ENCODE results near the gene PPP1R15B.
"Not testable (repeated sequence)": the region's sequence is repeated elsewhere in the genome, so short reads cannot be mapped to it uniquely, and the experiment has no call there.

Gene PPP1R15B

GRCh38 chr1:204429746-204430145, 18.1 kb upstream of the PPP1R15B start:
- peaks cover 80% of the 10 kb centered on the region for H3K36me3 ChIP-seq (ENCODE audit: insufficient read depth, low read length)
- peaks cover 13% of the 10 kb centered on the region for H3K4me1 ChIP-seq (ENCODE audit: insufficient read depth, low read length)
- no peaks in the 10 kb centered on the region for H3K9me3 ChIP-seq (ENCODE audit: low read length)
- H3K9ac ChIP-seq (ENCODE audit: low read length) = no peak overlapping the region
- no peak overlapping the region for H3K4me3 ChIP-seq (ENCODE audit: low read depth in 1 of 2, low read length in 2 of 2)
- H3K27me3 ChIP-seq (ENCODE audit: control insufficient read depth in 1 of 2, insufficient read depth in 2 of 2, low read length in 2 of 2) = no peaks in the 10 kb centered on the region
- H3K27ac ChIP-seq (ENCODE audit: low read depth, low read length) = no peak overlapping the region

- peaks cover 8% of the 10 kb centered on the region for H3K4me1 ChIP-seq (ENCODE audit: insufficient read depth, low read length)
- H3K9me3 ChIP-seq (ENCODE audit: low read length) = no peaks in the 10 kb centered on the region
- no peak overlapping the region for H3K4me3 ChIP-seq (ENCODE audit: low read depth in 1 of 2, low read length in 2 of 2)
- H3K27me3 ChIP-seq (ENCODE audit: control insufficient read depth in 1 of 2, insufficient read depth in 2 of 2, low read length in 2 of 2) = no peaks in the 10 kb centered on the region
- H3K27ac ChIP-seq (ENCODE audit: low read depth, low read length) = no peak overlapping the region
- H3K9ac ChIP-seq (ENCODE audit: low read length) = no peak overlapping the region
- peaks cover 75% of the 10 kb centered on the region for H3K36me3 ChIP-seq (ENCODE audit: insufficient read depth, low read length)
Measured at GRCh38 chr1:204426971-204427701, 15.5 kb upstream of the PPP1R15B start.

- Histone ChIP-seq H3K9me3 (ENCODE audit: low read length) (no peaks in the 10 kb centered on the region), H3K9ac (ENCODE audit: low read length) (no peak overlapping the region), H3K27me3 (ENCODE audit: control insufficient read depth in 1 of 2, insufficient read depth in 2 of 2, low read length in 2 of 2) (no peaks in the 10 kb centered on the region), H3K4me1 (ENCODE audit: insufficient read depth, low read length) (peaks cover 1% of the 10 kb centered on the region), H3K4me3 (ENCODE audit: low read depth in 1 of 2, low read length in 2 of 2) (no peak overlapping the region), H3K27ac (ENCODE audit: low read depth, low read length) (no peak overlapping the region), H3K36me3 (ENCODE audit: insufficient read depth, low read length) (peaks cover 72% of the 10 kb centered on the region)
Measured at GRCh38 chr1:204426474-204426873, 14.9 kb upstream of the PPP1R15B start.

GRCh38 chr1:204426035-204426436, 14.4 kb upstream of the PPP1R15B start:
- Histone ChIP-seq H3K36me3 (ENCODE audit: insufficient read depth, low read length) (peaks cover 75% of the 10 kb centered on the region), H3K9me3 (ENCODE audit: low read length) (no peaks in the 10 kb centered on the region), H3K27ac (ENCODE audit: low read depth, low read length) (no peak overlapping the region), H3K4me1 (ENCODE audit: insufficient read depth, low read length) (no peaks in the 10 kb centered on the region), H3K4me3 (ENCODE audit: low read depth in 1 of 2, low read length in 2 of 2) (no peak overlapping the region), H3K9ac (ENCODE audit: low read length) (no peak overlapping the region), H3K27me3 (ENCODE audit: control insufficient read depth in 1 of 2, insufficient read depth in 2 of 2, low read length in 2 of 2) (no peaks in the 10 kb centered on the region)

GRCh38 chr1:204424621-204425020, 13.0 kb upstream of the PPP1R15B start:
- Histone ChIP-seq H3K4me1 (ENCODE audit: insufficient read depth, low read length) (no peaks in the 10 kb centered on the region), H3K36me3 (ENCODE audit: insufficient read depth, low read length) (peaks cover 70% of the 10 kb centered on the region), H3K27ac (ENCODE audit: low read depth, low read length) (no peak overlapping the region), H3K9ac (ENCODE audit: low read length) (no peak overlapping the region), H3K27me3 (ENCODE audit: control insufficient read depth in 1 of 2, insufficient read depth in 2 of 2, low read length in 2 of 2) (no peaks in the 10 kb centered on the region), H3K4me3 (ENCODE audit: low read depth in 1 of 2, low read length in 2 of 2) (no peak overlapping the region), H3K9me3 (ENCODE audit: low read length) (no peaks in the 10 kb centered on the region)

- not testable (repeated sequence) for H3K27ac ChIP-seq (ENCODE audit: low read depth, low read length); H3K9me3 ChIP-seq (ENCODE audit: low read length); H3K27me3 ChIP-seq (ENCODE audit: control insufficient read depth in 1 of 2, insufficient read depth in 2 of 2, low read length in 2 of 2); H3K9ac ChIP-seq (ENCODE audit: low read length); H3K4me3 ChIP-seq (ENCODE audit: low read depth in 1 of 2, low read length in 2 of 2)
- peaks cover 18% of the 10 kb centered on the region for H3K4me1 ChIP-seq (ENCODE audit: insufficient read depth, low read length)
- peaks cover 48% of the 10 kb centered on the region for H3K36me3 ChIP-seq (ENCODE audit: insufficient read depth, low read length)
Measured at GRCh38 chr1:204422061-204422705, 10.6 kb upstream of the PPP1R15B start.

GRCh38 chr1:204421441-204421840, 9.8 kb upstream of the PPP1R15B start:
- no peak overlapping the region for H3K9ac ChIP-seq (ENCODE audit: low read length)

GRCh38 chr1:204420039-204421004, 8.7 kb upstream of the PPP1R15B start:
- H3K27ac ChIP-seq (ENCODE audit: low read depth, low read length) = no peak overlapping the region
- H3K36me3 ChIP-seq (ENCODE audit: insufficient read depth, low read length) = peaks cover 32% of the 10 kb centered on the region
- H3K4me1 ChIP-seq (ENCODE audit: insufficient read depth, low read length) = peaks cover 20% of the 10 kb centered on the region
- no peaks in the 10 kb centered on the region for H3K9me3 ChIP-seq (ENCODE audit: low read length)
- no peaks in the 10 kb centered on the region for H3K27me3 ChIP-seq (ENCODE audit: control insufficient read depth in 1 of 2, insufficient read depth in 2 of 2, low read length in 2 of 2)
- no peak overlapping the region for H3K9ac ChIP-seq (ENCODE audit: low read length)
- no peak overlapping the region for H3K4me3 ChIP-seq (ENCODE audit: low read depth in 1 of 2, low read length in 2 of 2)

More at GRCh38 chr1:204421441-204421840, 9.8 kb upstream of the PPP1R15B start:
- Histone ChIP-seq H3K4me1 (ENCODE audit: insufficient read depth, low read length) (peaks cover 20% of the 10 kb centered on the region), H3K4me3 (ENCODE audit: low read depth in 1 of 2, low read length in 2 of 2) (no peak overlapping the region), H3K36me3 (ENCODE audit: insufficient read depth, low read length) (peaks cover 44% of the 10 kb centered on the region), H3K9me3 (ENCODE audit: low read length) (no peaks in the 10 kb centered on the region), H3K27me3 (ENCODE audit: control insufficient read depth in 1 of 2, insufficient read depth in 2 of 2, low read length in 2 of 2) (no peaks in the 10 kb centered on the region), H3K27ac (ENCODE audit: low read depth, low read length) (no peak overlapping the region)

- Histone ChIP-seq H3K9me3 (ENCODE audit: low read length) (no peaks in the 10 kb centered on the region), H3K4me3 (ENCODE audit: low read depth in 1 of 2, low read length in 2 of 2) (no peak overlapping the region), H3K9ac (ENCODE audit: low read length) (no peak overlapping the region), H3K27me3 (ENCODE audit: control insufficient read depth in 1 of 2, insufficient read depth in 2 of 2, low read length in 2 of 2) (no peaks in the 10 kb centered on the region), H3K4me1 (ENCODE audit: insufficient read depth, low read length) (peaks cover 20% of the 10 kb centered on the region), H3K27ac (ENCODE audit: low read depth, low read length) (no peak overlapping the region), H3K36me3 (ENCODE audit: insufficient read depth, low read length) (peaks cover 20% of the 10 kb centered on the region)
Measured at GRCh38 chr1:204419064-204419403, 7.4 kb upstream of the PPP1R15B start.

- Histone ChIP-seq H3K4me1 (ENCODE audit: insufficient read depth, low read length) (peaks cover 20% of the 10 kb centered on the region), H3K36me3 (ENCODE audit: insufficient read depth, low read length) (peaks cover 13% of the 10 kb centered on the region), H3K27me3 (ENCODE audit: control insufficient read depth in 1 of 2, insufficient read depth in 2 of 2, low read length in 2 of 2) (no peaks in the 10 kb centered on the region), H3K27ac (ENCODE audit: low read depth, low read length) (no peak overlapping the region), H3K9ac (ENCODE audit: low read length) (no peak overlapping the region), H3K4me3 (ENCODE audit: low read depth in 1 of 2, low read length in 2 of 2) (no peak overlapping the region), H3K9me3 (ENCODE audit: low read length) (no peaks in the 10 kb centered on the region)
Measured at GRCh38 chr1:204418174-204419063, 6.8 kb upstream of the PPP1R15B start.
